K562 (cell line): ENCODE measurements around the gene TENM3. TPM values are rescaled to one million over a fixed set of nuclear protein-coding genes. Genes with fewer than 3 reads are reported as not detected.

Source experiments
- ATAC-seq: fragments of 200-7000 bp; cut with Tn5 transposase; 3 replicates; pipeline ENCODE4 v1.9.1; 2020; ENCODE audit warnings: moderate library complexity
- BruUV-seq: library from RNA; stranded (reverse); fragments of 400-500 nt; replicated peaks from 2 replicates; lab custom pipeline; 2021; lab: Mats Ljungman, UMichigan
- CTCF ChIA-PET: fragments of 300-600 bp; formaldehyde crosslinking; extraction: SDS; loops from one replicate; lab custom pipeline; 2021; ENCODE audit warnings: low intra/inter-chr PET ratio; lab: Yijun Ruan, JAX
- POLR2A ChIA-PET: fragments of 300-600, 350-650 bp; sonication (Branson Sonifier 250); formaldehyde crosslinking; extraction: SDS; loops from one replicate; lab custom pipeline; 2021; ENCODE audit warnings: antibody characterized with exemption, inconsistent platforms; lab: Yijun Ruan, JAX
- DNase-seq, 4 experiments: peaks; one replicate each; pipeline versions ENCODE4 v3.0.0 to v3.0.0-alpha.2; 2011 to 2018; ENCODE audit warnings: low spot score in 3 of 4, mixed read lengths in 3 of 4; ENCODE audit errors: extremely low read depth in 1 of 4
- FAIRE-seq: peaks from 2 replicates; lab custom pipeline; 2011; peaks lifted over from hg19 to GRCh38; lab: Jason Lieb, UNC
- H2AFZ ChIP-seq: 2 replicates; pipeline ENCODE4 v1.6.0; 2011; ENCODE audit warnings: low read depth, low read length, control low read depth, inconsistent platforms
- H3K27ac ChIP-seq: fragments of 200-600 bp; 3 replicates; pipeline ENCODE4 v1.8.0; 2011; ENCODE audit warnings: low read depth, mild to moderate bottlenecking, control low read depth, inconsistent platforms, low read length, moderate library complexity, mixed read lengths; ENCODE audit errors: extremely low read depth
- H3K27me3 ChIP-seq, 2 experiments: fragments of 300-600 bp in 1 of 2; 2 replicates in 1 of 2; 3 replicates in 1 of 2; pipeline versions ENCODE4 v1.6.0 to v1.8.0; 2011; ENCODE audit warnings: inconsistent platforms in 2 of 2, low read length in 2 of 2, mild to moderate bottlenecking in 1 of 2, mixed read lengths in 1 of 2, moderate library complexity in 1 of 2; ENCODE audit not compliant: control insufficient read depth in 2 of 2, insufficient read depth in 2 of 2
- H3K36me3 ChIP-seq: fragments of 300-600 bp; 3 replicates; pipeline ENCODE4 v1.8.0; 2011; ENCODE audit warnings: mild to moderate bottlenecking, low read length, inconsistent platforms; ENCODE audit not compliant: control insufficient read depth, insufficient read depth
- H3K4me1 ChIP-seq, 2 experiments: fragments of 200-600 bp in 1 of 2; replicated peaks in 1 of 2; 2 replicates in 1 of 2; 3 replicates in 1 of 2; pipeline versions ENCODE4 v1.5.1 to v1.8.0; 2011; ENCODE audit warnings: inconsistent platforms in 2 of 2, low read length in 2 of 2, mild to moderate bottlenecking in 1 of 2, mixed read lengths in 1 of 2, moderate library complexity in 1 of 2; ENCODE audit not compliant: control insufficient read depth in 2 of 2, insufficient read depth in 2 of 2
- H3K4me2 ChIP-seq: 2 replicates; pipeline ENCODE4 v1.6.1; 2011; ENCODE audit warnings: low read length, control low read depth, inconsistent platforms, mixed read lengths; ENCODE audit not compliant: insufficient read depth
- H3K4me3 ChIP-seq: fragments of 200-600 bp; sonication (generic), shearing (Covaris generic); 2 replicates; pipeline ENCODE4 v1.5.1; 2016; ENCODE audit warnings: control low read depth, inconsistent platforms
- H3K79me2 ChIP-seq: fragments of 200-600 bp; 3 replicates; pipeline ENCODE4 v1.8.0; 2011; ENCODE audit warnings: low read length, inconsistent platforms; ENCODE audit not compliant: control insufficient read depth, insufficient read depth
- H3K9ac ChIP-seq, 2 experiments: 2 replicates each; pipeline versions ENCODE4 v1.6.0 to v1.6.1; 2011; ENCODE audit warnings: low read depth in 2 of 2, low read length in 2 of 2, control low read depth in 1 of 2, inconsistent platforms in 1 of 2, mild to moderate bottlenecking in 1 of 2, mixed read lengths in 1 of 2; ENCODE audit not compliant: insufficient read depth in 1 of 2
- H3K9me1 ChIP-seq: one replicate; pipeline ENCODE4 v1.6.0; 2011; ENCODE audit warnings: inconsistent platforms, mild to moderate bottlenecking, low read length, moderate library complexity; ENCODE audit not compliant: control insufficient read depth, insufficient read depth
- H3K9me3 ChIP-seq: replicated peaks from 2 replicates; pipeline ENCODE4 v1.5.1; 2011; ENCODE audit warnings: low read depth, low read length, inconsistent platforms; ENCODE audit not compliant: control insufficient read depth, insufficient read depth
- H4K20me1 ChIP-seq: replicated peaks from 2 replicates; pipeline ENCODE4 v1.6.1; 2011; ENCODE audit warnings: low read length, inconsistent platforms, mixed read lengths; ENCODE audit not compliant: control insufficient read depth, insufficient read depth
- MAFG ChIP-seq: fragments of 450-650 bp; conservative IDR thresholded peaks from 2 replicates; pipeline ENCODE4 v1.6.1; 2016; ENCODE audit warnings: missing genetic modification characterization, missing compliant biosample characterization
- MIER1 ChIP-seq: fragments of 450-650 bp; IDR thresholded peaks from 2 replicates; pipeline ENCODE4 v1.6.1; 2016; ENCODE audit warnings: antibody characterized with exemption, mild to moderate bottlenecking, low read depth
- NFXL1 ChIP-seq: fragments of 450-650 bp; formaldehyde crosslinking; IDR thresholded peaks from 2 replicates; pipeline ENCODE4 v1.4.0; 2021; ENCODE audit warnings: mild to moderate bottlenecking
- RHOXF2B ChIP-seq: fragments of 250-450 bp; sonication (Bioruptor Pico); conservative IDR thresholded peaks from 2 replicates; pipeline ENCODE4 v1.5.1; 2021
- SREBF1 ChIP-seq: fragments of 150-350 bp; IDR thresholded peaks from 2 replicates; pipeline ENCODE4 v1.6.1; 2014; ENCODE audit warnings: antibody characterized with exemption, low read depth, low read length, borderline replicate concordance
- ZNF140 ChIP-seq: fragments of 250-450 bp; sonication (Bioruptor Pico); IDR thresholded peaks from 2 replicates; pipeline ENCODE4 v1.8.0; 2021; ENCODE audit warnings: moderate library complexity, mild to moderate bottlenecking, inconsistent platforms
- WGBS: fragments of 100-300 bp; shearing (Covaris generic); methylation state at CpG from one replicate; pipeline ENCODE4 v1.1.6; 2016; ENCODE audit warnings: low coverage, mixed read lengths; ENCODE audit not compliant: insufficient coverage; ENCODE audit errors: missing lambda C conversion rate; 5-methylcytosine and 5-hydroxymethylcytosine counted together
- in situ Hi-C: fragments of 300-500 bp; cut with MboI; formaldehyde crosslinking; loops from 4 replicates; pipeline ENCODE4 v1.15.0; 2018; ENCODE audit warnings: inconsistent platforms, mixed read lengths
- intact Hi-C: fragments of 100-400 bp; cut with micrococcal nuclease; formaldehyde crosslinking; loops from 2 replicates; pipeline ENCODE4 v1.14.2; 2022
- polyA plus RNA-seq, 8 experiments: library from polyadenylated mRNA; depleted of rRNA in 4 of 8; stranded (reverse) in 5 of 8; unstranded in 3 of 8; fragments of >200 nt; fragmentation: Nextera tagmentation in 2 of 8; fragmentation: Illumina TruSeq in 1 of 8; extraction: Ambion mirVana in 2 of 8; extraction: Trizol in 1 of 8; gene quantifications; 2 replicates each; pipeline versions ENCODE4 v1.2.1 to v1.2.3, GENCODE V29; 2011 to 2014; ENCODE audit warnings: inconsistent platforms in 1 of 8, missing spikeins in 1 of 8
- total RNA-seq, 7 experiments: library from RNA; depleted of rRNA in 6 of 7; stranded (reverse); fragments of >200 nt in 6 of 7; fragmentation: Illumina TruSeq in 2 of 7; extraction: Trizol in 2 of 7; gene quantifications; 2 replicates each; pipeline versions ENCODE4 v1.2.1 to v1.2.3, GENCODE V29; 2011 to 2021; ENCODE audit warnings: low replicate concordance in 1 of 7

TENM3 gene
- total and polyA plus RNA-seq, 9 of the 15 experiments (the other 6 are each of a cell fraction or from before 2014, with no cell fraction given) = 0.01 to 0.02 TPM; not detected in 7

GRCh38 chr4:182604953-182605352, 361.8 kb downstream of the TENM3 start (continued):
- no peak for TF ChIP-seq MIER1
- no peak for TF ChIP-seq RHOXF2B (CRISPR knock-in tag)
- no peak for TF ChIP-seq ZNF140 (CRISPR knock-in tag)

GRCh38 chr4:182608525-182608924, 365.3 kb downstream of the TENM3 start:
- ATAC-seq = no peak
- POLR2A ChIA-PET = no interaction called here
- Histone ChIP-seq H3K4me3 (no peak overlapping the region), H3K9me3 (no peaks in the 10 kb centered on the region), H2AFZ (no peak overlapping the region), H3K27me3 (no peaks in the 10 kb centered on the region), H3K9ac (no peak overlapping the region), H4K20me1 (no peaks in the 10 kb centered on the region), H3K4me1 (no peaks in the 10 kb centered on the region), H3K36me3 (no peaks in the 10 kb centered on the region), H3K79me2 (no peaks in the 10 kb centered on the region), H3K27ac (no peak overlapping the region), H3K4me2 (no peak overlapping the region), H3K9me1 (no peaks in the 10 kb centered on the region)
- intact Hi-C loops = no loop called here
- 0% methylated on average over 22 of the region's 23 CpGs for WGBS
- DNase-seq = no peak
- CTCF ChIA-PET = no interaction called here
- BruUV-seq = no TSS peak
- in situ Hi-C loops = no loop called here
- TF ChIP-seq NFXL1 = no peak
- no peak for TF ChIP-seq SREBF1
- no peak for TF ChIP-seq MAFG (tag)
- TF ChIP-seq, all 486 proteins: peak for 0
- no peak for FAIRE-seq
